Fibroblast of pulmonary artery (primary cell): ENCODE data around the gene CDK5R1.

Source experiments
- DNase-seq: peaks from one replicate; pipeline ENCODE4 v3.0.0-alpha.2; 2010; ENCODE audit warnings: low read depth
- H3K4me3 ChIP-seq: replicated peaks from 2 replicates; pipeline ENCODE4 v1.5.1; 2011; ENCODE audit warnings: low read depth, mild to moderate bottlenecking, control low read depth, low read length, moderate library complexity
- TF ChIP-seq, protein P1 (sequence below): IDR thresholded peaks from 2 replicates; pipeline ENCODE4 v1.5.1; 2011; ENCODE audit warnings: mild to moderate bottlenecking, control low read depth, low read length, inconsistent platforms; ENCODE audit errors: missing control alignments

Gene CDK5R1

DNA sequence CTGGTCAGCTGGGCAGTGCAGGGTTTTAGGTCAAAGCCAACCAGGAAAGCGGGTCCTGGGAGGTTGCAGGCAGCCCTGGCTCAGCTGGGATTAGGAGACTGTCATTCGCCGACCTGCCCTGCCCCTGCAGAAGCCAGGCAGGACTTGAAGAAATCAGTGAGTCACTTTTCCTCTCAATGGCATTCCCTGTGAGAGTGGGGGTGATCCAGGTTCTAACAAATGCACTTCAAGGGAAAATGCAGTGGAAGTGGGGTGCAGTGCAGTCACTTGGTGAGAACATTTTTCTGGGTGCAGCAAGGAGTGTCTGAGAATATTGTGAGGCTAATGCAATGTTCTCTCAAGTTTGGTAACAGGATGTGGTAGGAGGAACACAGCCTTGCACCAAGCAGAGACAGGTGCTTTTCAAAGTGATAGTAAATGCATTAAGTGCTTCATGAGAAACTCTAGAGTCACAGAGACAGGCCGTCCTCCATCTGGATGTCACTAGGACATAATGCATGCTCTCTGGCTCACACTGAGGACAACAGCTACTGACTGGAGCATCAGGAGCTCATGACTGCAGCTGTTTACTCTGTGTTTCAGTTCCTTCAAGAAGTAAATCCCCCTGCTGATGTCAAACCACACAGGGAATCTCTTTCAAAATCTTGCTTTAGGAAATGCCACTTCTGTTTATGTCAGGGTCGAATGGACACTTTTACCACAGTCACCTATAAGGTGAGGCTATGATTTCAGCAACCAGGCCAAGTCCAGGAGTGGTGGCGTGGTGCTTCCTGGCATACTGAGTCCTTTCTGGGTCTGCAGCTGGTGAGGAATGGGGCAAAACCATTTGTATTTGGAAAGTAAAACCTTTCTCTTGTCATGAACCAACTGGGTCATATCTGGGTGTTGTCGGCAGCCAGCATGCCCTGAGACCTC is 16.7 kb downstream of the CDK5R1 start:
- DNase-seq: no peak
- TF ChIP-seq, protein P1, sequence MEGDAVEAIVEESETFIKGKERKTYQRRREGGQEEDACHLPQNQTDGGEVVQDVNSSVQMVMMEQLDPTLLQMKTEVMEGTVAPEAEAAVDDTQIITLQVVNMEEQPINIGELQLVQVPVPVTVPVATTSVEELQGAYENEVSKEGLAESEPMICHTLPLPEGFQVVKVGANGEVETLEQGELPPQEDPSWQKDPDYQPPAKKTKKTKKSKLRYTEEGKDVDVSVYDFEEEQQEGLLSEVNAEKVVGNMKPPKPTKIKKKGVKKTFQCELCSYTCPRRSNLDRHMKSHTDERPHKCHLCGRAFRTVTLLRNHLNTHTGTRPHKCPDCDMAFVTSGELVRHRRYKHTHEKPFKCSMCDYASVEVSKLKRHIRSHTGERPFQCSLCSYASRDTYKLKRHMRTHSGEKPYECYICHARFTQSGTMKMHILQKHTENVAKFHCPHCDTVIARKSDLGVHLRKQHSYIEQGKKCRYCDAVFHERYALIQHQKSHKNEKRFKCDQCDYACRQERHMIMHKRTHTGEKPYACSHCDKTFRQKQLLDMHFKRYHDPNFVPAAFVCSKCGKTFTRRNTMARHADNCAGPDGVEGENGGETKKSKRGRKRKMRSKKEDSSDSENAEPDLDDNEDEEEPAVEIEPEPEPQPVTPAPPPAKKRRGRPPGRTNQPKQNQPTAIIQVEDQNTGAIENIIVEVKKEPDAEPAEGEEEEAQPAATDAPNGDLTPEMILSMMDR: no peak
- no peak overlapping the region for H3K4me3 ChIP-seq

DNA sequence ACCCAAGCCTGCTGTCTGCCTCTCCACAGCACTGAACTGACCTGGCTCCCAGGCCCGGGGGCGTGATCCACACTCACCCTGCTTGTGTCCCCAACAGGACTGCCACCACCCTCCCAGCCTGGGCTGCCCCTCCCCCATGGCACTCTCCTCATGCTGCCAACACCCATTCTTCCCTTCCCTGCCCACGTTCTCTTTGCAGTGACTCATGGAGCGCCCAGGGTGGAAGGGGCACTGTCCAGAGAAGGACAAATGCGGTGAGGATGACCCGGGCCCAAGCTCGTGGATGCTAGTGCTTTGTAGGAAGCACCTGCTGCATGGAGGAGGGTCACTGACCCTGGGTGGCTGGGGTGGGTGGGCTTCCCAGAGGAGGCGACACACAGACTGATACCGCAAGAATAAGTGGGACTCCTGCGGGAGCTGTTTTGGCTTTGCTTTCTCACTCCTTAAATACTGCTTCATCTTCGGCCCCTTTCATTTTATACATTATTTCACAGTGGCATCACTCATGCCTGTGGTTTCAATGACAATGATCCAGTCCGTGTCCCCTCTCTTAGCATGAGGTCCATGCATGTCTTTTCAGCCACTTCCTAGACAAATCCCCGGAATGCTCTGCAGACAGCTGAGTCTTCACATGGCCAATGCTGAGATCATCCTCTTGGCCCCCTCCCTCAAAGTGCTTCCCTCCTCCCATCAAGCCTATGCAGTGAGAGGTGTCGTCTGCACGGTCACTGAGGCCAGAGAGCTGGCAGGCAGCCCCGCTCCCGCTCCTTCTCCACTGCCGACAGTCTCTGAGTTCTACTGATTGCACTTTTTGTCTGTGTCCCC is 17.6 kb downstream of the CDK5R1 start:
- H3K4me3 ChIP-seq: no peak overlapping the region
- DNase-seq: no peak
- TF ChIP-seq, protein P1: no peak

DNA sequence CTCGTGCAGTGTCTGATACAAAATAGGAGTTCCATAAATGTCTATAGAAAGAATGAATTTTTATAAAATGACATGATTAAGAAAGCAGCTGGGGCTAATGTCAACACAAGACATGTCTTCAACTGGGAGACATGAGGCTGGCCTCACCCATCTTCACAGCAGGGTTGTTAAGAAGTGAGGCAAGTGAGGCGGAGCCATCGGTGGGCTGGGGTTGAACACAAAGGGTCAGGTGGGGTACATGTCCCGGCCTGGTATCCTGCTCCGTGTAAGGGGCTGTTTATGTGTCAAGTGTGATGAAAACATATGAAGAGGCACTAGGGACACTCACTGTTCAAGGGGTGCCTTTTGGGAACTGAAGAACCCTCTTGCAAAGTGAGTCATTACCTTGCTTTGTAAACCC is 22.1 kb downstream of the CDK5R1 start:
- TF ChIP-seq, protein P1: no peak
- no peak for DNase-seq
- no peak overlapping the region for H3K4me3 ChIP-seq

DNA sequence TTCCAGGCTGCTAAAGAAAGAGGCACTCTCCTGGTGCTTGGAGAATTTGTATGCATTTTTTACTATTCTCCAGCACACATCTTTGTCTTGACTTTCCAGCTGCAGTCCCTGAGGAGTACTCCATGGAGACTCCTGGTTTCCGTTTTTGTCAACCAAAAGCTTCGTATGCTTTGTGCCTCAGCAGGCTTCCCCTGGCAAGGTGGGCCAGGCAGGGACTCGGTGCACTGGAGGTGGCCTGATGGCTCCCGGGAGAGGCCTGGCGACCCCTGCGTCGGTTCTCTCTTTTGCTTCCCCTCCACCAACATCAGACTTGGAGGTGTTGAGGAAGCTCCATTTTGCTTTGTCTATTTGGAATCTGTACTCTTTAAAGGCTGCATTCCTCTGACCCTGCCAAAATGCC is 23.7 kb downstream of the CDK5R1 start:
- TF ChIP-seq, protein P1: no peak
- DNase-seq: no peak

DNA sequence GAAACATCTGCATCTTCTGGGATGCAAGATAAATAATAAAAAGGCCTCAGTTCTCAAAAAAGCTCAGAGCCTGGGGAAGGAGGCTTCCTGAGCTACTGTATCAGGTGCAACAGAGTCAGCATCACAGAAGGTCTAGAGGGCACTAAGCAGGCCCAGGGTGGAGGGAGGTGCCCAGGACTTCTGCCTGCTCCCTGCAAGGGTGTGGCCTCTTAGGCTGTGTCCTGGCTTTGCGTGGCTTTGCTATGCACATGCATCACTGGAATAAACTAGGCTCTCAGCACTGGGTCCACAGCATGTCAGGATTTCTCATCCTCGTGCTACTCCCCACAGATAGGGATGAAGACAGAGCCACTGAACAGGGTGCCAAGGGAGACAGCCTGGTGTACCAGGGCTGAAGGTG is 25.5 kb downstream of the CDK5R1 start:
- TF ChIP-seq, protein P1: no peak
- DNase-seq: no peak

More for the DNA sequence above, 23.7 kb downstream of the CDK5R1 start:
- no peak overlapping the region for H3K4me3 ChIP-seq

DNA sequence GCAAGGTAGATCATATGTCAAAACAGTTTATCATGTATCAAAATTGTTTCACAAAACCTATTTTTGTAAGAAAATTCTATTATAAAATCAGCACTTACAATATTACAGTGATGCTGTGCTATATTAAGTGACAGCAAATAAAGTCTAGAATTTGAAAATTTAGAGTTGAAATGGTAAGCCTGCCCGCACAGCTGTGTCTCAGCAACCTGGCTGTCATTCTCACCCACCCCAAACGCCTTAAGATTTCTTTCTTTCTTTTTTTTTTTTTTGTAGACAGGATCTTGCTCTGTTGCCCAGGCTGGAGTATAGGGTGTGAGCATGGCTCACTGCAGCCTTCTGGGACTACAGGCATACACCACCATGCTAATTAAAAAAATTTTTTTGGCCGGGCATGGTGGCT is 26.8 kb downstream of the CDK5R1 start:
- no peak overlapping the region for H3K4me3 ChIP-seq
- TF ChIP-seq, protein P1: no peak
- DNase-seq: no peak

More for the DNA sequence above, 25.5 kb downstream of the CDK5R1 start:
- H3K4me3 ChIP-seq: no peak overlapping the region
